Upper lobe of right lung (tissue), 1 donor: ENCODE measurements around the gene KMT5C. TPM values are rescaled to one million over a fixed set of nuclear protein-coding genes. Genes with fewer than 3 reads are reported as not detected.

Experiments used
- ATAC-seq: fragments of 200-7000 bp; cut with Tn5 transposase; one replicate; pipeline ENCODE4 v1.9.1; 2020; ENCODE audit warnings: mild to moderate bottlenecking, moderate library complexity
- DNase-seq: peaks from one replicate; pipeline ENCODE4 v3.0.0-alpha.2; 2020
- H3K27ac ChIP-seq: fragments of 200-600 bp; one replicate; pipeline ENCODE4 v1.8.0; 2022
- H3K27me3 ChIP-seq: fragments of 200-600 bp; one replicate; pipeline ENCODE4 v1.8.0; 2022; ENCODE audit warnings: mild to moderate bottlenecking
- H3K36me3 ChIP-seq: fragments of 200-600 bp; one replicate; pipeline ENCODE4 v1.8.0; 2022
- H3K4me1 ChIP-seq: fragments of 200-600 bp; one replicate; pipeline ENCODE4 v1.8.0; 2022
- H3K4me3 ChIP-seq: fragments of 200-600 bp; one replicate; pipeline ENCODE4 v1.8.0; 2022; ENCODE audit warnings: mild to moderate bottlenecking
- H3K9me3 ChIP-seq: fragments of 200-600 bp; one replicate; pipeline ENCODE4 v1.8.0; 2022
- CTCF ChIP-seq: fragments of 200-600 bp; IDR thresholded peaks from one replicate; pipeline ENCODE4 v1.8.0; 2022; ENCODE audit warnings: antibody characterized with exemption
- intact Hi-C: fragments of 100-400 bp; cut with DNase I; formaldehyde crosslinking; loops from one replicate; pipeline ENCODE4 v1.11.0; 2022
- total RNA-seq: library from RNA; stranded (reverse); fragmentation: NEBNext Ultra II Directional; extraction: Animal tissue kit (Norgen Biotek cat#: 25700); gene quantifications from one replicate; pipeline ENCODE4 v1.2.1, GENCODE V29; 2021
- donor health status: DM: no; HTN: yes; CAD: no; lungs with severe emphysema.

Gene KMT5C
- total RNA-seq, 1 donor from 2014 or later = 11.7 TPM

- Histone ChIP-seq H3K9me3 (no peaks in the 10 kb centered on the region), H3K36me3 (no peaks in the 10 kb centered on the region), H3K4me3 (no peak overlapping the region), H3K27me3 (no peaks in the 10 kb centered on the region), H3K27ac (no peak overlapping the region), H3K4me1 (peaks cover 7% of the 10 kb centered on the region)
- no peak for TF ChIP-seq CTCF
- intact Hi-C loops = no loop called here
- DNase-seq = no peak
- no peak for ATAC-seq
These were observed 33.6 kb upstream of the KMT5C start for GRCh38 chr19:55305983-55306562.

DNA sequence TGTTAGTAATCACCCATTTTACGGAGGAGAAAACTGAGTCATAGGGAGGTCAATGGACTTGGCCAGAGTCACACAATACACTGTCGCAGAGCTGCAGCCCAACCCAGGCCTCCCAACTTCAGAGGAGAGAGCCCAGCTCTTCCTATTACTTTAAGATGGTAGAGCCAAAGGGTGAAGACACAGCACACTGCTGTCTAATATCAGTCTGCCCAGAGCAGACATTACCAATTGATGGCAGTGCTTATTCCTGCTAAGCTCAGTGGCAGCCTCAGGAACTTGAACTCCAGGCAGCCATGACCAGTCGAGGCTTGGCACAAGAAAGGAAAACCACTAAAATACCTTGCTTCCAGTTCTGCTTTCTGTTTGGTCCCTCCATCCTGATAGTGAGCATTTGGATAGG is 33.0 kb upstream of the KMT5C start:
- H3K4me3 ChIP-seq = no peak overlapping the region

GRCh38 chr19:55308281-55308680 is 31.4 kb upstream of the KMT5C start:
- no peak for DNase-seq
- Histone ChIP-seq H3K27ac (no peak overlapping the region), H3K9me3 (no peaks in the 10 kb centered on the region), H3K4me3 (no peak overlapping the region), H3K4me1 (no peaks in the 10 kb centered on the region), H3K27me3 (no peaks in the 10 kb centered on the region), H3K36me3 (no peaks in the 10 kb centered on the region)
- intact Hi-C loops = no loop called here
- no peak for TF ChIP-seq CTCF
- ATAC-seq = no peak

More for the DNA sequence above, 33.0 kb upstream of the KMT5C start:
- ATAC-seq (no peak), DNase-seq (no peak)
- Histone ChIP-seq H3K9me3 (no peaks in the 10 kb centered on the region), H3K4me1 (peaks cover 3% of the 10 kb centered on the region), H3K36me3 (no peaks in the 10 kb centered on the region), H3K27me3 (no peaks in the 10 kb centered on the region), H3K27ac (no peak overlapping the region)
- intact Hi-C loops = no loop called here
- TF ChIP-seq CTCF = no peak

- Histone ChIP-seq H3K27ac (no peak overlapping the region), H3K36me3 (no peaks in the 10 kb centered on the region), H3K27me3 (no peaks in the 10 kb centered on the region), H3K4me3 (no peak overlapping the region), H3K9me3 (no peaks in the 10 kb centered on the region), H3K4me1 (no peaks in the 10 kb centered on the region)
- intact Hi-C loops = no loop called here
- TF ChIP-seq CTCF = no peak
- DNase-seq (no peak), ATAC-seq (no peak)
These were observed 30.2 kb upstream of the KMT5C start for GRCh38 chr19:55309448-55309847.

DNA sequence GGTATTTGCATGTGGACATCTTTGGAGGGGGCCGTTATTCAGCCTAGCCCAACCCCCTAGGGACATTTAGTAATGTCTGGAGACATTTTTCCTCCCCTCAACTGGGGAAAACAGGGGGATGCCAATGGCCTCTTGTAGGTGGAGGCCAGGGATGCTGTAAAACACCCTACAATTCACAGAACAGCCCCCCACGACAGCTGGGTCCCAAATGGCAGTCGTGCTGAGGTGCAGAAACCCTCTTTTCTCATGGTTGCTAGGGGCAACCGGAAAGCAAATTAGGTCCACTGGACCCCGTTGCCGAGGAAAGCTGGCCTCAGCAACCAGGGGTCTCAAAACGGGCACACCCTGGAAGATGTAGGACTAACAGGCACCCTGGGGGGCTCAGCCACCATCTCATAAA is 29.2 kb upstream of the KMT5C start:
- Histone ChIP-seq H3K9me3 (no peaks in the 10 kb centered on the region), H3K4me3 (no peak overlapping the region), H3K27me3 (no peaks in the 10 kb centered on the region), H3K4me1 (no peaks in the 10 kb centered on the region), H3K27ac (no peak overlapping the region), H3K36me3 (no peaks in the 10 kb centered on the region)
- DNase-seq (no peak), ATAC-seq (no peak)
- intact Hi-C loops = no loop called here
- TF ChIP-seq CTCF = no peak

- TF ChIP-seq CTCF = no peak
- Histone ChIP-seq H3K27ac (no peak overlapping the region), H3K9me3 (no peaks in the 10 kb centered on the region), H3K4me1 (no peaks in the 10 kb centered on the region), H3K4me3 (no peak overlapping the region), H3K36me3 (no peaks in the 10 kb centered on the region), H3K27me3 (no peaks in the 10 kb centered on the region)
- intact Hi-C loops = no loop called here
- DNase-seq = no peak
- ATAC-seq = no peak
These were observed 28.3 kb upstream of the KMT5C start for GRCh38 chr19:55311397-55311796.
